ENCODE results near the gene URM1.

The URM1 gene

DNA sequence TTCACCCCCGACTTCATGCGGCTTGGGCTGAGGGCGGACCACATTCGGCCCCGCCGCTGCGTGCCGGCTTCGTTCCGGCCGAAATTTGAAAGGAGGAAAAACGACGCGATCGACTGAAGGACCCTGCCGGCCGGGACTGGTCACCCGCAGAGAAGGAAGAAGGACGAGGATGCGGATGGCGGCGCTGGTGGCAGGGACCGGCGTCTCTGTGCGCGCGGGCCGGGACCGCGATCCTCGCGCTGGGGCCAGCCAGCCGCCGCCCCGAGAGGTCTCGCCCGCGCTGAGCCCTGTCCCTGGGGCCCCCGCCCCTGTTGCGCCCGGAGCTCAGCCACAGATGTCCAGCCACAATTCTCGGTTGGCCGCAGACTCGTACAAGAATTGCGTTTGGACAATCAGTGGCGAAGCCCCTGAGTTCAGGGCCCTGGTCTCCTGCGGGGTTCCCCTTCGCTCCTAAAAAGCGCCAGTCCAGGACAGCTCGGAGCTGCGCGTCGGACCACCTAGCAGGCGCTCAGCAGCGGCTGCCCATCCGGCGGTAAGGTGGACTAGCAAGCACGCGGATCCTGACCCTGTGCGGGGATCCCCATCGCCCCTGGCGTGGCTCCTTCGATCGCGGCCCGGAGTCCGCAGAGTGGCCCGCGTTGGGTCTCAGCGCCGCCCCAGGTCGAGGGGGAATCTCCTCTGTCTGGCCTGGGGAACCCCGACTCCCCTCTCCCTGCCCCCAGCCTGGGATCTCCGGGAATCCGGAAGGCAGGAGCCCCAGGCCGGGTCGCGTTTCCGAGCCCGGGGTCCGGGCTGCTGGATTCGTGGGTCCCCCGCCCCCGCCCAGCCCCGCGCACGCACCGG is 21.3 kb downstream of the URM1 start:
- TF ChIP-seq ZFX (IDR thresholded peaks at IDR 0.05; ENCODE audit: borderline replicate concordance): no peak
- TF ChIP-seq, protein P1, sequence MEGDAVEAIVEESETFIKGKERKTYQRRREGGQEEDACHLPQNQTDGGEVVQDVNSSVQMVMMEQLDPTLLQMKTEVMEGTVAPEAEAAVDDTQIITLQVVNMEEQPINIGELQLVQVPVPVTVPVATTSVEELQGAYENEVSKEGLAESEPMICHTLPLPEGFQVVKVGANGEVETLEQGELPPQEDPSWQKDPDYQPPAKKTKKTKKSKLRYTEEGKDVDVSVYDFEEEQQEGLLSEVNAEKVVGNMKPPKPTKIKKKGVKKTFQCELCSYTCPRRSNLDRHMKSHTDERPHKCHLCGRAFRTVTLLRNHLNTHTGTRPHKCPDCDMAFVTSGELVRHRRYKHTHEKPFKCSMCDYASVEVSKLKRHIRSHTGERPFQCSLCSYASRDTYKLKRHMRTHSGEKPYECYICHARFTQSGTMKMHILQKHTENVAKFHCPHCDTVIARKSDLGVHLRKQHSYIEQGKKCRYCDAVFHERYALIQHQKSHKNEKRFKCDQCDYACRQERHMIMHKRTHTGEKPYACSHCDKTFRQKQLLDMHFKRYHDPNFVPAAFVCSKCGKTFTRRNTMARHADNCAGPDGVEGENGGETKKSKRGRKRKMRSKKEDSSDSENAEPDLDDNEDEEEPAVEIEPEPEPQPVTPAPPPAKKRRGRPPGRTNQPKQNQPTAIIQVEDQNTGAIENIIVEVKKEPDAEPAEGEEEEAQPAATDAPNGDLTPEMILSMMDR (IDR thresholded peaks at IDR 0.05): no peak
- H3K27ac ChIP-seq: no peak overlapping the region

DNA sequence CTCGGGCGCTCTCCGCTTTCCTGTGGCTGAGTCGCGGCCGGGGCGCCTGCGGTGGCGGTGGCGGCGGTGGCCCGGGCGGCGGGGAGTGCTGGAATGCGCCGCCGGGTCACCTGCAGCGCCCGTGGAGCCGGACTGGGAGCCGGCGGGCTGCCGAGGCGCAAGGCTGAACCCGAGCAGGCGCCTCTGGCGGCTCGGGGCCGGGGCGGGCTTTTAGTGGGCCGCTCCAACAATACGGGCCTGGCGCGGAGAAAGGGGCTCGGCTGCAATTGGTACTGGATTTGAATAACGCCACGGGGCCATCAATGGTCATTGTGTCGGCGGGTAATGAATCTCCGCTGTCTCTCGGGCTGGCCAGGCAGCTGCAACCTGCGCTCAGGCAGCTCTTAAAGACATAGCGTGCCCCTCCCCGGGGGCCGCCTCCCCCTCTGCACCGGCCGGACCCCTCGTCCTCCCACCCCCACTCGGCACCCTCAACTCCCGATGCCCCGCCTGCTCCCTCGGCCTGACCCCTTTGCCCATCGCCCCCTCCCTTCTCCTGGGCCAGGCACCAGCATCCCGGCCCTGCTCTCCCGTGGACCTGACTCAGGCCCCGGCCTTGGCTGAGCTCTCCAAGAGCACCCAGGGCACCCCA is 22.1 kb downstream of the URM1 start:
- no peak overlapping the region for H3K27ac ChIP-seq
- TF ChIP-seq ZFX (IDR thresholded peaks at IDR 0.05; ENCODE audit: borderline replicate concordance): no peak
- TF ChIP-seq, protein P1 (IDR thresholded peaks at IDR 0.05): no peak

DNA sequence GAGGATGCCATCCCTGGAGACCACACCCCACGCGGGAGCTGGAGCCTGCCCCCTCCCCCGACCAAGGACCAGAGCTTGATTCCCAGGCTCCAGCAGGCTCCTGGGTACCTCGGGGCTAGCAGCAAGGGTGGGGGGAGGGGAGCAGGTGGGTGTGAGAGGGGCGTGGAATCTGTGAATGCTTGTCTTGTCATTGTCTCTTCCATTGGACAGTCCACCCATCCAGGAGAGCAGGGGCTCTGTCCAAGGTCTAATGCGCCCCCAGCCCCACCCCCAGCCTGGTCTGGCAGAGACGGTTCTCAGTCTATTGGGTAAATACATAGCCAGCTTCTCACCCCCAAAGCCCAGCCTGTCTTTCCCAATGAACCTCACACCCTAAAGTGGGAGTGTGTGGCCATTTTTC is 22.8 kb downstream of the URM1 start:
- no peak overlapping the region for H3K27ac ChIP-seq
- TF ChIP-seq, protein P1 (IDR thresholded peaks at IDR 0.05): no peak
- TF ChIP-seq ZFX (IDR thresholded peaks at IDR 0.05; ENCODE audit: borderline replicate concordance): no peak

DNA sequence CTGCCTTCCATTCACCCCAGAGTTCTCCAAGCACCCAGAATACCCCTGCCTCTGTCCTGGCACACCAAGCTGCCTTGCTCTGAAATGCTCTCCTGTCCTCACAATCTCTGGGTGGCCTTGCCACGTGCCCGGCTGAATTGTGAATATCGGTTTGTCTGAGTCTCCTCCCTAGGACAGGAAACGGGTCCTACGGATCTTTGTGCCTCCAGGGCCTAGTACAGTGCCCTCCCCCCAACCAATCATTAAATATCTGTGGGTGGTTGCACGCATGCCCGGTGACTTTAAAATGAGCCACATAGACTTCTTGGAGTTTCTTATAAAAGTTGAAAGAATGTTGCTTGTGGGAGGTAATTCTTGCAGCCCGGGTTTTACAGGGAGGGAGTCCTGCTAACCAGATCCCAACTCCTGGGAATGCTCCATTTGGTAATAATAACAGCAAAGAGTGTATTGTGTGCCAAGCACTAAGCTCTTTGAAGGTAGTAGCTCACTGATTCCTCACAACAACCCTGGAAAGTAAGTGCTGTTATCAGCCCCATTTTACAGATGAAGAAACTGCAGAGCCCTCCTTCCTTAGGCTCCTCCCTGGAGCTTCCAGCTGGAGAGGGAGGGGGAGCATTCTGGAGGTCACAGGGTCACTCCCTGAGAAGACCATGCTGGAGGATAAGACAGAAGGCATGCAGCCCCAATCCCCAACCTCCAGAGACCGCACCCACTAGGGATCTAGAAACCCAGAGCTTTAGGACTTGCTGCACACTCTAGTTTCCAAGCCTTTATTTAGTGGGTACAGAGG is 23.4 kb downstream of the URM1 start:
- H3K27ac ChIP-seq: no peak overlapping the region
- TF ChIP-seq ZFX (IDR thresholded peaks at IDR 0.05; ENCODE audit: borderline replicate concordance): no peak
- TF ChIP-seq, protein P1 (IDR thresholded peaks at IDR 0.05): no peak

DNA sequence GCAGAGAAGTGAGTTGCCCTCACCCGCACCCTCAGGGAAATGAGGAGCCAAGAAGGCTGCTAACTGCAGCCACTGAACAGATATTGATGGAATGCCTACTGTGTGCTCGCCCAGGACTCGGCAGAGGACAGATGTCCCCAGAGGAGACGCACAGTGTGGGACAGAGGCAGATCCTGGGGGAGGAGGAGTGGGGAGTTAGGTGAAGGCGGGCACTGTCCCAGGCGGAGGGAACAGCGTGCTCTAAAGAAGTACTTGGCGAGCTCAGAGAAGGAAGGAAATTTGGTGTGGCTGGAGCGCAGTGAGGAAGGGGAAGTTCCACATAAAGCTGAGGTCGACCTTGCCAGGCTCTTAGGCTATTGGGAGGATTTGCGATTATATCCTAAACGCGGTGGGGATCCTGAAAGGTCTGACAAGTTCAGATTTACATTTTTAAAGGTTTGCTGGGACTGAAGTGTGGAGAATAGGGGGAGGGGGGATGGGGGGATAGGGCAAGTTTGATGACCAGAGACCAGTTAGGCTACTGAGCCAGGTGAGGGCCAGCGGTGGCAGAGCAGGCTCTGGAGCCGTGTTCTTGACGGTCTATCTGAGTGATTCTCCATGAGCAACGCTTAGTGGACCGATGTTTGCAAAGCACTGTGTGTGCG is 25.9 kb downstream of the URM1 start:
- no peak for TF ChIP-seq ZFX (IDR thresholded peaks at IDR 0.05; ENCODE audit: borderline replicate concordance)
- TF ChIP-seq, protein P1 (IDR thresholded peaks at IDR 0.05): no peak
- no peak overlapping the region for H3K27ac ChIP-seq

DNA sequence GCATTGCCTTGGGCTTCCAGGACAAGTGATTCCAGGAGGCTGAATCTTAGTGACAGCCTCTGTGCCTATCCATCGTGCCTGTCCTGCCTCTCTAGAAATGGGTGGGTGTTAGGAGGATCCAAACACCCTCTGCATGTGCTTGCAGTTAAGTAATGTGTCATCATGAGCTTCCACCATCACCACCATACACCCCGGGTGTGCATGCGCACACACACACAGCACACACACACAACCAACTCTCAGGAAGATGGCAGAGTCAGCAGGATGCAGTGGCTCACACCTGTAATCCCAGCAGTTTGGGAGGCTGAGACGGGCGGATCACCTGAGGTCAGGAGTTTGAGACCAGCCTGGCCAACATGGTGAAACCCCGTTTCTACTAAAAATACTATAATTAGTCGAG is 26.7 kb downstream of the URM1 start:
- TF ChIP-seq ZFX (IDR thresholded peaks at IDR 0.05; ENCODE audit: borderline replicate concordance): no peak
- TF ChIP-seq, protein P1 (IDR thresholded peaks at IDR 0.05): no peak

More for the DNA sequence above, 26.7 kb downstream of the URM1 start:
- no peak overlapping the region for H3K27ac ChIP-seq

All from 22Rv1 (cell line).